AG09309 (cell line): ENCODE data around the gene ACTRT3.

Experiments used
- DNase-seq: peaks from one replicate; pipeline ENCODE4 v3.0.0-alpha.2; 2010; ENCODE audit warnings: low read depth
- H3K4me3 ChIP-seq: 2 replicates; pipeline ENCODE4 v1.5.1; 2011; ENCODE audit warnings: mild to moderate bottlenecking, low read depth, low read length, moderate library complexity; ENCODE audit not compliant: control insufficient read depth
- CTCF ChIP-seq: IDR thresholded peaks from 2 replicates; pipeline ENCODE4 v1.5.1; 2011; ENCODE audit warnings: mild to moderate bottlenecking, low read depth, low read length, inconsistent platforms; ENCODE audit not compliant: insufficient read depth, control insufficient read depth; ENCODE audit errors: missing control alignments

ACTRT3 gene

GRCh38 chr3:169760479-169760878 lies 8.9 kb downstream of the ACTRT3 start:
- DNase-seq, result no peak
- TF ChIP-seq CTCF, result no peak
- no peak overlapping the region for H3K4me3 ChIP-seq

DNA sequence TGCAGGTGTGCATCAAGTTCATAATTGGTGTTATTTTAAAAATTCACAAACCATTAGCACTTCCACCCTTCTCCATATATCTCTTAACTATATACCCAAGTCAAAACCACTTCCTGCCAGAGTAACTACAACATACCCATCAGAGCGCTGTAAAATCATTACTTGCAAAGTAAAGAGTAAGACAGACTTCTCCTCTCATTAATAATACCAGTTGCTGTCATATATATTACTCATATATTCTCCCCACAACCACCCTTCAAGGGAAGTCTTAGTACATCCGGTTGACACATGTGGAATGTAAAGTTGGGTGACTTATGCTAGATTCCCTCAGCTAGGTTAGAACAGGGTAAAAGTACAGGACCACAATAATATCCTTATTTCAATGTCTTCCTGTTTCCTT lies 10.1 kb downstream of the ACTRT3 start:
- DNase-seq, result no peak
- TF ChIP-seq CTCF, result no peak

DNA sequence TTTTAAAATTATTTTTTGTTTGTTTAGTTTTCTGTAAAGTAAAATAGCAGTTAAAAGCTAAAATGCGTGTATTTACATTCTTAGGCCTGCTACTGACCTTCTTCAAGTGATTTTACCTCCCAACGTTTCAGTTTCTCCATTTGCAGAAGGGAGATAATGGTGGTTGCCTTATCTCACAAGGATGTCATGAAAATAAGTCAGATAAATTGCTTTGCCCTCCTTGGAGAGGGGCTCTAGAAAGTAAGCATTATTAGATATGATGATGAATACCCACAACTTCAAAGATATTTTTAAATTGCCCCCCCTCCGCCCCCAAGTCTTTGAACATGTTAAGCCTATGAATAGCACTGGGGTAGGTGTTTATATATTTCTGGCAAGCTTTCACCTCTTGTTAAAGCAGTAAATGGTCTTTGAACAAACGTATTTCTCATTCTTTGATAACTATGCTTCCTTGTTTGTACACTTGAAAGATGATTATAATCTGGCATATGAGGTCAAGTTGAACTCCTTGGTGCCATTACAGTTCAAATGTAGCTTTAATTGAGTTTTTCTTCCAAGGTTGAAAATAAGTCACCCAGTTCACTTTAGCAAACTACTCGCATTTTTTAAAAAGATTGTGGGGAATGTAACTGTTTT lies 10.9 kb downstream of the ACTRT3 start:
- no peak for TF ChIP-seq CTCF
- H3K4me3 ChIP-seq, result no peak overlapping the region
- DNase-seq, result no peak

More for the DNA sequence above, 10.1 kb downstream of the ACTRT3 start:
- no peak overlapping the region for H3K4me3 ChIP-seq

GRCh38 chr3:169755488-169755887 lies 13.9 kb downstream of the ACTRT3 start:
- H3K4me3 ChIP-seq, result no peak overlapping the region
- no peak for TF ChIP-seq CTCF
- no peak for DNase-seq

DNA sequence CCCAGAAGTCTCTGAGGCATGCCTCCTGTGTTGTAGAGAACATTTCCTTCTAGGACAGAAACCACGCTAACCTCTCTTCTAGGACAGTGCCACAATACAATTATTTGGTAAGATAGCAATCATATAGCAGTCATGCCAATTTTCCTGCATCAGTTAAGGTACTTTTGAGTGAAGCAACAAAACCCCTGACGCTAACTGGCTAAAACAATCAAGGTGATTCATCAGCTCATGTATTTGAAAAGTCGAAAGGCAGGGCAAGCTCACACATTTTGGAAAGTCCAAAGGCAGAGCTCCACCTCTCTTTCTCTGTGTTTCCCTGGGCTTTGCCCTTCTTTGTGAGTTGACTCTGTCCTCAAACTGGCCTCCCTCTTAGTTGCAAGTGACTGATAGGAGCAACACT lies 14.7 kb downstream of the ACTRT3 start:
- TF ChIP-seq CTCF, result no peak
- no peak overlapping the region for H3K4me3 ChIP-seq
- DNase-seq, result no peak

- TF ChIP-seq CTCF, result no peak
- H3K4me3 ChIP-seq, result no peak overlapping the region
- DNase-seq, result no peak
These were observed 17.5 kb downstream of the ACTRT3 start for GRCh38 chr3:169751875-169752274.

DNA sequence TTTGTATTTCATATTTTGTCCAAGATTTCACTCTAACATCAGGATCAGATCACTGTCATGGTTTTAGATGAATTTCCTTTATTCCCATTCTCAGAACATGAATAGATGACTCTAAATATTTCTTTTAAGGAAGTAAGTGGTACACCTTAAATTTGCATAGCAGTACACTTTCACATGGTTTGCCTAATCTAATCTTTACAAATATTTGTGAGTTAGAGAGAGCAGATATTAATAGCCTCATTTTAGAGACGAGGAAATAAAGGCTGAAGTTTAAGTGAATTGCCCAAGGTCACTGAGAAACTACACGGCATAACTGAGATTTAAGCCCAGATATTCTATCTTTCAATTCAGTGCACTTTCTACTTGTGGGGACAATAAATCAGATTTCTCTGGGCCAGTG lies 18.7 kb downstream of the ACTRT3 start:
- H3K4me3 ChIP-seq, result no peak overlapping the region
- no peak for DNase-seq
- TF ChIP-seq CTCF, result no peak
